Lower leg skin (tissue), 4 donors: ENCODE measurements around the gene ZNF239. TPM values are rescaled to one million over a fixed set of nuclear protein-coding genes. Genes with fewer than 3 reads are reported as not detected.
"Not testable (repeated sequence)": the region's sequence is repeated elsewhere in the genome, so short reads cannot be mapped to it uniquely, and the experiment has no call there.

ENCODE experiments used
- DNase-seq, 2 donors: peaks; one replicate each; pipeline ENCODE4 v3.0.0-alpha.2; 2019; ENCODE audit warnings: low spot score in 2 of 2
- H3K4me3 ChIP-seq: fragments of 200-600 bp; sonication (generic); 2 replicates; pipeline ENCODE4 v1.5.1; 2017; ENCODE audit warnings: mild to moderate bottlenecking, low read depth; ENCODE audit not compliant: poor library complexity, severe bottlenecking
- CTCF ChIP-seq, 3 donors: fragments of 450-650 bp; IDR thresholded peaks; one replicate each; pipeline ENCODE4 v1.5.1; 2016; ENCODE audit warnings: antibody characterized with exemption in 3 of 3, mild to moderate bottlenecking in 3 of 3, moderate library complexity in 2 of 3
- POLR2A ChIP-seq, 2 donors: fragments of 450-650 bp; IDR thresholded peaks; one replicate each; pipeline ENCODE4 v1.6.1; 2016 to 2017; ENCODE audit warnings: antibody characterized with exemption in 2 of 2, mild to moderate bottlenecking in 1 of 2, moderate library complexity in 1 of 2
- WGBS, 2 donors: methylation state at CpG; one replicate each; pipeline ENCODE4 v1.1.5; 2018; 5-methylcytosine and 5-hydroxymethylcytosine counted together
- intact Hi-C: fragments of 100-400 bp; cut with DNase I; formaldehyde crosslinking; loops from one replicate; pipeline ENCODE4 v1.15.0; 2023; ENCODE audit warnings: low total_unique reads
- total RNA-seq, 4 donors: library from RNA; depleted of rRNA; stranded (reverse); fragments of >200 nt; gene quantifications; one replicate each; pipeline ENCODE4 v1.1.0, GENCODE V29; 2016

The ZNF239 gene
- total RNA-seq, 4 donors from 2014 or later = 0.23 to 1.1 (median 0.72) TPM

GRCh38 chr10:43573250-43574000, 991 bp downstream of the ZNF239 start:
- no peak for DNase-seq
- intact Hi-C loops = no loop called here
- 34 to 36% methylated on average over 14 of the region's 14 CpGs for WGBS, 2 donors
- TF ChIP-seq POLR2A (IDR thresholded peaks at IDR 0.05) (no peak), CTCF (IDR thresholded peaks at IDR 0.05) (no peak)
- H3K4me3 ChIP-seq = peak overlapping the region; percentile 46

GRCh38 chr10:43570971-43571370, 3.4 kb downstream of the ZNF239 start:
- H3K4me3 ChIP-seq = no peak overlapping the region
- intact Hi-C loops = no loop called here
- no peak for DNase-seq
- TF ChIP-seq POLR2A (IDR thresholded peaks at IDR 0.05) (no peak), CTCF (IDR thresholded peaks at IDR 0.05) (no peak)
- whole genome bisulfite sequencing, 2 donors = 33 to 48% methylated on average over 1 of the region's 1 CpG

- intact Hi-C loops = no loop called here
- no peak overlapping the region for H3K4me3 ChIP-seq
- TF ChIP-seq CTCF (IDR thresholded peaks at IDR 0.05) = no peak
- no peak for TF ChIP-seq POLR2A (IDR thresholded peaks at IDR 0.05)
- no peak for DNase-seq
Observed at GRCh38 chr10:43569681-43570080, 4.7 kb downstream of the ZNF239 start.

- intact Hi-C loops = no loop called here
- TF ChIP-seq CTCF (IDR thresholded peaks at IDR 0.05) (no peak), POLR2A (IDR thresholded peaks at IDR 0.05) (no peak)
- DNase-seq = no peak
- WGBS, 2 donors = 94 to 95% methylated on average over 4 of the region's 4 CpGs
- H3K4me3 ChIP-seq = no peak overlapping the region
Observed at GRCh38 chr10:43557214-43557613, 17.2 kb downstream of the ZNF239 start.

- WGBS, 2 donors = 80 to 84% methylated on average over 11 of the region's 11 CpGs
- intact Hi-C loops, H3K4me3 ChIP-seq, DNase-seq: not testable (repeated sequence)
Observed at GRCh38 chr10:43543746-43544145, 30.7 kb downstream of the ZNF239 start.

- H3K4me3 ChIP-seq = no peak overlapping the region
- 83 to 93% methylated on average over 1 of the region's 1 CpG for WGBS, 2 donors
- no peak for DNase-seq
- no peak for TF ChIP-seq POLR2A (IDR thresholded peaks at IDR 0.05)
- no peak for TF ChIP-seq CTCF (IDR thresholded peaks at IDR 0.05)
- intact Hi-C loops = no loop called here
Observed at GRCh38 chr10:43524434-43525247, 49.8 kb downstream of the ZNF239 start.
